Astrocyte (in vitro differentiated cells and primary cell): ENCODE results near the gene ADARB2.

ENCODE experiments used
- CTCF ChIP-seq: IDR thresholded peaks from 2 replicates; pipeline ENCODE4 v1.5.1; 2011; ENCODE audit warnings: low read depth, mild to moderate bottlenecking, inconsistent platforms, low read length, moderate library complexity; ENCODE audit not compliant: insufficient read depth
- EZH2 ChIP-seq: IDR thresholded peaks from 2 replicates; pipeline ENCODE4 v1.6.1; 2012; ENCODE audit warnings: mild to moderate bottlenecking, low read length, inconsistent platforms; ENCODE audit not compliant: insufficient read depth

DNA sequence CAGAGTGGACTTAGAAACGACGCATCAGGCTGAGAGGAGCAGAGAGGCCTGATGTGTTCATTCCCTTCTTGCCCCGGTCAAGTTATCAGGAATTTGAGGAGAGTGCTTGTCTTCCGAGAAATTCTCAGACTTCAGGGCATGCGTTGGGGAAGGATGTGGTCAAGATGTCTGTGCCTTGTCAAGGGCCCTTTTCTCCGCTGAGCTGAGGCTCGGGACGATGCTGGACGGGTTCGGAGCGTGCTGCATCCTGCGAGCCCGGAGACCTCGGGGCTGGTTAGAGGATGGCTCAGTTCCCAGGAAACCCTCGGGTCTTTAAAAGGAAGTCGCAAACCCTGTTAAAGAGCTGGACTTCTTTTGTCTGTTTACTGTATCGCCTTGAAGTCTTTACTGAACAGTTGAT, 325.4 kb downstream of the ADARB2 start:
- TF ChIP-seq CTCF, result no peak
- no peak for TF ChIP-seq EZH2
